ENCODE measurements around the gene ARHGAP5. TPM values are rescaled to one million over a fixed set of nuclear protein-coding genes. Genes with fewer than 3 reads are reported as not detected.

The ARHGAP5 gene, protein sequence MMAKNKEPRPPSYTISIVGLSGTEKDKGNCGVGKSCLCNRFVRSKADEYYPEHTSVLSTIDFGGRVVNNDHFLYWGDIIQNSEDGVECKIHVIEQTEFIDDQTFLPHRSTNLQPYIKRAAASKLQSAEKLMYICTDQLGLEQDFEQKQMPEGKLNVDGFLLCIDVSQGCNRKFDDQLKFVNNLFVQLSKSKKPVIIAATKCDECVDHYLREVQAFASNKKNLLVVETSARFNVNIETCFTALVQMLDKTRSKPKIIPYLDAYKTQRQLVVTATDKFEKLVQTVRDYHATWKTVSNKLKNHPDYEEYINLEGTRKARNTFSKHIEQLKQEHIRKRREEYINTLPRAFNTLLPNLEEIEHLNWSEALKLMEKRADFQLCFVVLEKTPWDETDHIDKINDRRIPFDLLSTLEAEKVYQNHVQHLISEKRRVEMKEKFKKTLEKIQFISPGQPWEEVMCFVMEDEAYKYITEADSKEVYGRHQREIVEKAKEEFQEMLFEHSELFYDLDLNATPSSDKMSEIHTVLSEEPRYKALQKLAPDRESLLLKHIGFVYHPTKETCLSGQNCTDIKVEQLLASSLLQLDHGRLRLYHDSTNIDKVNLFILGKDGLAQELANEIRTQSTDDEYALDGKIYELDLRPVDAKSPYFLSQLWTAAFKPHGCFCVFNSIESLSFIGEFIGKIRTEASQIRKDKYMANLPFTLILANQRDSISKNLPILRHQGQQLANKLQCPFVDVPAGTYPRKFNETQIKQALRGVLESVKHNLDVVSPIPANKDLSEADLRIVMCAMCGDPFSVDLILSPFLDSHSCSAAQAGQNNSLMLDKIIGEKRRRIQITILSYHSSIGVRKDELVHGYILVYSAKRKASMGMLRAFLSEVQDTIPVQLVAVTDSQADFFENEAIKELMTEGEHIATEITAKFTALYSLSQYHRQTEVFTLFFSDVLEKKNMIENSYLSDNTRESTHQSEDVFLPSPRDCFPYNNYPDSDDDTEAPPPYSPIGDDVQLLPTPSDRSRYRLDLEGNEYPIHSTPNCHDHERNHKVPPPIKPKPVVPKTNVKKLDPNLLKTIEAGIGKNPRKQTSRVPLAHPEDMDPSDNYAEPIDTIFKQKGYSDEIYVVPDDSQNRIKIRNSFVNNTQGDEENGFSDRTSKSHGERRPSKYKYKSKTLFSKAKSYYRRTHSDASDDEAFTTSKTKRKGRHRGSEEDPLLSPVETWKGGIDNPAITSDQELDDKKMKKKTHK (N-terminal part only)
- 31.0 to 59.1 TPM (median 51.2 TPM) in 5 replicates for total RNA-seq (2022; extraction: Qiagen RNA extraction; ENCODE audit: low read depth)

DNA sequence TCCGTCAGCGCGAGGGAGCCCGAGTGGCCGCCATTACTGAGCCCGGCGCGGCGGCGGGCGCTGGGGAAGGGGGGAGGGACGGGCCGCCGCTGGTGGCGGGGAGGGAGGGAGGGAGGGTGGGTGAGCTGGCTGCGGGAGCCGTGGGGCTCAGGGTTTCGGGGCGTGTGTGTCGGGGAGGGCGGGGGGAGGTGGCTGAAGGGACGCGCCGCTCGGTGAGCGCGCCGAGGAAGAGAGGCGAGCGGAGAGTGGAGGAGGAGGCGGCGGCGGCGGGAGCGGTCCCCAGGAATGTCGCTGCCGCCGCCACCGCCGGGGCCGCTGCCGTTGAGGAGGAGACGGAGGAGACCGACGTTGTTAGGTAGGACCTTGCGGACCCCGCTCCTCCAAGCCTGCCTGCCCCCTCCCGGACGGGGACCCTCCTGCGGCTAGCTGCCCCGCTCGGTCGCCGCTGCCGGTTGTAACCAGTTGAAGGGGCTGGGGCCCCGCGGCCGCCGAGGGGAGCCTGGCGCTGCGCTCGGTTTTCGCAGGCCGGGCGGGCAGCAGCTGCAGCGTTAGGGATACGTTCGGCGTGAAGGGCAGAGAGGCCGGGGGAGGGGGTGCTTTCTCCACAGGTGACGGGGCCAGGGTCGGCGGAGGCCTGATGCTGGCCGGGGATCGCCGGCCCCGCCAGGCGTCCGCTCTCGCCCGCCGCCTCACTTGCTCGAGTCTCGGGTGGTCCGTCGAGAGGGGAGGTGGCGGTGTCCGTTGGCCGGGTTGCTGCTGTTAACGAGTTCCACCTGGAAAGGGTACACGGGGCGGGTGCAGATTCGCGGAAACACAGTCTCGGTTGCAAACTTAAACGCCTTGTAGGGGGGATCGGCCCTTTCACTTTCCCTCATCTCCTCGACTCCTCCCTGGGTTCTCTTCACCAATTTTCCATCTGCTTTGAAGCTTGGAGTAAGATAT lies at the start of gene ARHGAP5:
TSS of gene ARHGAP5 (plus strand) at position 224 of the 942 bp plus-strand sequence. CDS start 13,366 bp downstream, outside the sequence.

DNA sequence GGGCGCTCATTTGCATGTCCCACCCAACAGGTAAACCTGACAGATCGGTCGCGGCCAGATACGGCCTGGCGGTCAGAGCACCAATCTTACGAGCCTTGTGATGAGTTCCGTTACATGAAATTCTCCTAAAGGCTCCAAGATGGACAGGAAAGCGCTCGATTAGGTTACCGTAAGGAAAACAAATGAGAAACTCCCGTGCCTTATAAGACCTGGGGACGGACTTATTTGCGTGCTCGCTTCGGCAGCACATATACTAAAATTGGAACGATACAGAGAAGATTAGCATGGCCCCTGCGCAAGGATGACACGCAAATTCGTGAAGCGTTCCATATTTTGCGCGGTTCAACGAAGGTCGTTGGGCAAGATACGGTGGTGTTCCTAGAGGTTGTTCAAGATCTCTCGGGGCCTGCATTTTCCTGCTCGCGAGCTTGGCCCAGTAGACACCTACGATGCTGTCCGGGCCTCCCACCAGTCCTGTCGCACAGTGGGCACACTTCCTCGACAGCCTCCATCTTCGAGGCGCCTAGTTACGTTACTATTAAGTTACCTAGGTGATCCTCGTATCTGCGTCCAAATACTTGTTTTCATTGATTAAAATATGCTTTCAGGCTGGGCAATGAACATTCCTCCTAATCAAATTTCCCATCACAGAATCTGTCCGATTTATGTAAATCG lies 124.8 kb downstream of the ARHGAP5 start, which contains the start of gene RNU6-7:
TSS of gene RNU6-7 (plus strand) at position 230 of the 675 bp plus-strand sequence.

DNA sequence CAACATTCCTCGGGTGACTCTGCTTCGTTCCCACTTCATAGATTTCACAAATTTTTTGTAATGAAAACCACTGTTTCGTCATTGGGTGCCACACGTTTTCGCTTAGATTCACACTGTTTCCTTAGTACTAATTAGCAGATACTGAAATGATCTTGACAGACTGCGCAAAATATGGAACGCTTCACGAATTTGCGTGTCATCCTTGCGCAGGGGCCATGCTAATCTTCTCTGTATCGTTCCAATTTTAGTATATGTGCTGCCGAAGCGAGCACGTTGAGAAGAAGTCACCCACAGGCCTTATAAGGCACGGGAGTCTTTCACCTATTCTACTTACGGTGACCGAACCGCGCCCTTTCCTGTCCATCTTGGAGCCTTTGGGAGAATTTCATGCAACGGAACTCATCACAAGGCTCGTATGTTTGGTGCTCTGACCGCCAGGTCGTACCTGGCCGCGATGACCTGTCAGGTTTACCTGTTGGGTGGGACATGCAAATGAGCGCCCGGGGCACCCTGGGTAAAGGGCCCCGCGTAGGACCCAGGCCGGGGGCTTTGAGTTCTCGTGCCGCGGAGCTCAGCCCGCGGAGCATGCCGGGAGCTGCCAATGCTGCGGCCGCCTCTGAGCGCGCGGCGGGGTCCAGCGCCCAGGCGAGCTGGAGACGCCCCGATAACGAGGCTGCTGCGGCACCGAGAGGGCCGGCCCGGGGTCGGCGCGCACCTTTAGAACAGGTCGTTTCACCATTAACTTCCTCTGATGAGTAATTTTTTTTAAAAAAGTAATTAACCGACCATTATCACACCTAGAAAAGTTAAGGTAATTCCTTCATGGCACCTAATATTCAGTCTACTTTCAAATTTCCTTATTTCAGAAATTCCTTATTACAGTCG lies 126.1 kb downstream of the ARHGAP5 start, which contains the start of gene RNU6-8:
TSS of gene RNU6-8 (minus strand) at position 272 of the 885 bp plus-strand sequence.

Other genes with a start within 250 kb of the ARHGAP5 start
- gene RNU6-7, start 124.7 kb downstream of the ARHGAP5 start, total RNA-seq (2022; extraction: Qiagen RNA extraction; ENCODE audit: low read depth) = not detected in 5 replicates
- not detected in 5 replicates for gene RNU6-8, start 126.0 kb downstream of the ARHGAP5 start, total RNA-seq (2022; extraction: Qiagen RNA extraction; ENCODE audit: low read depth)